Middle frontal gyrus (tissue), 1 donor: ENCODE data around the gene FAF1.
"Not testable (repeated sequence)": the region's sequence is repeated elsewhere in the genome, so short reads cannot be mapped to it uniquely, and the experiment has no call there.

Experiments
- DNase-seq: peaks from one replicate; pipeline ENCODE4 v3.0.0-alpha.2; 2015; ENCODE audit warnings: low spot score; ENCODE audit errors: extremely low spot score

Gene FAF1

GRCh38 chr1:50779801-50780200 is 180.3 kb downstream of the FAF1 start:
- no peak for DNase-seq

DNA sequence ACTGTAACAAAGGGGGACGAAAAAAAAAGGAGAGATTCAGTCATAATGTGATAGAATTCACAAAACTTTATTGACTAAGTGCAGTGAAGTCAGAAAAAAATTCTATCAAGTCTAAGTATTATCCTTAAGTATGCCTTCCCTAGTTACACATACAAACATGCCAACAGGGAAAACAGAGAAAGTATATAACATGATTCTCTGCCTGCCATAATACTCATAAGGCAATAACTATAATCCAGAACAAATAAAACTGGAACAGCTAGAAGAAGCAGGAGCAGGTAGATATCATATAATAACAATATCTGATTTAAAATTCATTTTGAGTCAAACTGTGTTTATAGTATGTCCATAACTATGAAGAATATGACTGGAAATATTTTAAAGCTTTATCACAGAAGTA is 184.3 kb downstream of the FAF1 start:
- no peak for DNase-seq

- peak; percentile 37 for DNase-seq
These were observed 185.2 kb downstream of the FAF1 start for GRCh38 chr1:50774759-50775351.

DNA sequence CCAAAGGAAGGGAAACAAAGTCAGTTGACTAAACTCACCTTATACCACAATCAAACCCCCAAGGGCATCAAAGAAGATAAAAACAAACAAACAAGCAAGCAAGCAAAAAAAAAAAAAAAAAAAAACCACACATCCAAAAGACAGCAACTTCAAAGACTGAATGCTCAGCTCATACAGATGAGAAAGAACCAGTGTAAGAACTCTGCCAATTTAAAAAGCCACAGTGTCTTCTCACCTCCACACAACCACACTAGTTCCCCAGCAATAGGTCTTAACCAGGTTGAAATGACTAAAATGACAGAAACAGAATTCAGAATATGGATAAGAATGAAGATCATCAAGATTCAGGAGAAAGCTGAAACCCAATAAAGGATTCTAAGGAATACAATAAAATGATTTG is 193.4 kb downstream of the FAF1 start:
- no peak for DNase-seq

GRCh38 chr1:50756543-50756942 is 203.5 kb downstream of the FAF1 start:
- DNase-seq = not testable (repeated sequence)

GRCh38 chr1:50754764-50755163 is 205.3 kb downstream of the FAF1 start:
- DNase-seq = not testable (repeated sequence)

GRCh38 chr1:50750021-50750619 is 209.9 kb downstream of the FAF1 start:
- no peak for DNase-seq

DNA sequence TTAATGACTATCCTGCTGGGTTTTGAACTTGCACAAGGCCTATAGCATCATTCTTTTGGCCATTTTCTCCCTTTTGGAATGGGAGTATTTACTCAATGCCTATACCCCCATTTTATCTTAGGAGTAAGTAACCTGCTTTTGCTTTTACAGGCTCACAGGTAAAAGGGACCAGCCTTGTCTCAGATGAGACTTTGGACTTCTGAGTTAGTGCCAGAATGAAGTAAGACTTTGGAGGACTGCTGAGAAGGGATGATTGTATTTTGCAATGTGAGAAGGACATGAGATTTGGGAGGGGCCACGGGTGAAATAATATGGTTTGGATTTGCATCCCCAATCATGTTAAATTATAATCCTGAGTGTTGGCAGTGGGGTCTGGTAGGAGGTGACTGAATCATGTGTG is 212.7 kb downstream of the FAF1 start:
- no peak for DNase-seq

- DNase-seq = no peak
These were observed 217.5 kb downstream of the FAF1 start for GRCh38 chr1:50742523-50742922.

DNA sequence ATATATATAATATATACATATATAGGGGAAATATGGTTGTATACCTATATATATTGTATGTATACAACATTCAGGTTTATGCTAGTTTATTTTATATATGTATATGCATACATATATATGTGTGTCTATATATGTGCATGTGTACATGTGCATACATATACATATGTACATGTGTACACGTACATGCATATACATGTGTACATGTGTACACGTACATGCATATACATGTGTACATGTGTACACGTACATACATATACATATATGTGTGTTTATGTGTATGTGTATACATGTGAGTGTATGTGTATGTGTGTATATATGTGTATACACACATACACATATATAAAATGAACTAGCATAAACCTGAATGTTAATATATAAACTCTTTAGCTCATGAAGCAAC is 220.9 kb downstream of the FAF1 start:
- DNase-seq = no peak

- peak; percentile 41 for DNase-seq
These were observed 224.6 kb downstream of the FAF1 start for GRCh38 chr1:50735443-50735842.

DNA sequence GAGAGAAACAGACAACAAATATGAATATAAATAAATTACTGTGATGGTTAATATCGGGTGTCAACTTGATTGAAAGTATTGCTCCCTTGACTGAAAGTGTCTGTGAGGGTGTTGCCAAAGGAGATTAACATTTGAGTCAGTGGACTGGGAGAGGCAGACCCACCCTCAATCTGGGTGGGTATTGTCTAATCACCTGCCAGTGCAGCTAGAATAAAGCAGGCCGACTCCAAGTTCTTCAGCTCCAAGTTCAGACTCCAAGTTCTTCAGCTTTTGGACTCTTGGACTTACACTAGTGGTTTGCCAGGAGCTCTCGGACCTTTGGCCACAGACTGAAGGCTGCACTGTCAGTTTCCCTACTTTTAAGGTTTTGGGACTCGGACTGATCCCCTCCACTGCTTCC is 232.5 kb downstream of the FAF1 start:
- not testable (repeated sequence) for DNase-seq

GRCh38 chr1:50724626-50725286 is 235.3 kb downstream of the FAF1 start:
- no peak for DNase-seq

DNA sequence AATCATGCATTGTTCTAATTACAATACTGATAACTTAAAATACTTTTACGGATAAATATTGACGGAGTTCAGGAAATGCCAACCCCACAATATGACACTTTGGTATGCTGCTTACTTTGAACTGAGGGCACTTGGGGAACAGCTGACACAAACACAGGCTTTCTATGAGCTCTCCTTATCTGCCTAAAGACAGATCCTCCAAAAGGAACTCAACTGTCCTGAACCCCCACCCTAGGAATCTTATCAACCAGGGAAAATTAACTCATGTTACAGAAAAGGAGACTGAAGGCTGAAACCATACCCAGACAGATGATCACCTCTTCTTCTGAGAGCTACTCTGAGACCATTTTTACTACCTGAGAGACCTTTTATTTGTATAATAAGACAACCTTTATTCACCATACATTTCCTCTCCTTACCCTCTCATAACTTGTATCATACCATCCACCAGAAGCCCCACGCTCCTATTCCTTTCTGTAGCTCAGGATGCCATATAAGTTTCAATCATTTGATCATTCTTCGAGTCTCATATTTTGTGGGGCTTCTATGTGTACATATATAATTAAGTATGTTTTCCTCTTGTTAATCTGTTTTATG is 239.5 kb downstream of the FAF1 start:
- no peak for DNase-seq

DNA sequence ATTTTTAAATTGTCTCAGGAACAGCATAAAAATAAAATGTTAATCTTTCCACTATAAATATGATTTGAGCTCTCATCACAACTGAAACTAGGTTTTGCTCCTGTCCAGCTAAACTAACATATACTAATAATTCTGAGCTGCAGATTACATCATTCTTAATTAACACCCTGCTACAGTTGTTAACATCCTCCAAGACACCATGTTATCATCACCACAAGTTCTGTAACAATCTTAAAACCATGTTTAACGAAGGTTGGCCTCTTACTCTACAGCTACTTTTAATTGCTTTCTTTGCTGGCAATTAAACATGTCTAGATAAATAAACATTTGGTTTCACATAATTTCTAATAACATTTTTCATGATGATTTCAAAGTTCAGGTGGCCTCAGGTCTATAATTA is 240.9 kb downstream of the FAF1 start:
- no peak for DNase-seq

GRCh38 chr1:50717327-50717726 is 242.7 kb downstream of the FAF1 start:
- DNase-seq = no peak

- not testable (repeated sequence) for DNase-seq
These were observed 243.6 kb downstream of the FAF1 start for GRCh38 chr1:50716455-50716854.

- no peak for DNase-seq
These were observed 250.0 kb downstream of the FAF1 start for GRCh38 chr1:50710099-50710498.

GRCh38 chr1:50707824-50708223 is 252.2 kb downstream of the FAF1 start:
- DNase-seq = no peak

- no peak for DNase-seq
These were observed 254.4 kb downstream of the FAF1 start for GRCh38 chr1:50705699-50706098.

DNA sequence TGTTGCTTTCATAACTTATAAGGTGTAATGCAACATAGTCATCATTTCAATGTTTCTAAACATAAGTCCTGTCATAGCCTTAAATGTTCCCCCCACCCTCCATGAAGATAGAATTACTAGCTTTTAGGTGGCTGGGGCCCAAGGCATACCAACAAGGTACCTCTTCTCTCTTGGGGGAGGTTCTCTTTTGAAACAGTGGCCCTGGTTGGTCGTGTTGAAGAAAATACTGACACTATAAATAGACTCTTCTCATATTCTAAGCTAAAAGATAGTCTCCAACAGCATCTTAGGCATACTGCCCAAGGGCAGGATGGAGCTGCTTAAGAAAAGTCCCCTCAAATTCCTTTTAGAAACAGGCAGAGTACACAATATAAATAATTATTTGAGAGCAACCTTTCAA is 255.0 kb downstream of the FAF1 start:
- no peak for DNase-seq

DNA sequence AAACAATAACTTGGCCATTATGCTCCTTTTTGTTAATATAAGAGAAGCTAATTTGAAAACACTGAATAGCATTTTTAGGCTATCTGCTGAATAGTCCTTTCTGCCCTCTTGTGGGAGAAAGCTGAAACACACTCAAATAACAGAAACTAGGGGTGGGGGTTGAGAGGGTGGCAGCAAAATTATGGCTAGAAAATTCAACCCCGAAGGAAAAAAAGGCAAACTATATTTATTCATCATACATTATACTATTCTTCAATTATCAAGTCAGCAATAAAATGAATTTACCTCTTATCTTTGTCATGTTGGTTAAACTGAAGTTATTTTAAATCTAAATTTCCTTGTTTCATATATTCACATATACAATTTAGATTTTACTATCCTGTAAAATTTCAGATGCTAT is 255.9 kb downstream of the FAF1 start:
- DNase-seq = no peak

DNA sequence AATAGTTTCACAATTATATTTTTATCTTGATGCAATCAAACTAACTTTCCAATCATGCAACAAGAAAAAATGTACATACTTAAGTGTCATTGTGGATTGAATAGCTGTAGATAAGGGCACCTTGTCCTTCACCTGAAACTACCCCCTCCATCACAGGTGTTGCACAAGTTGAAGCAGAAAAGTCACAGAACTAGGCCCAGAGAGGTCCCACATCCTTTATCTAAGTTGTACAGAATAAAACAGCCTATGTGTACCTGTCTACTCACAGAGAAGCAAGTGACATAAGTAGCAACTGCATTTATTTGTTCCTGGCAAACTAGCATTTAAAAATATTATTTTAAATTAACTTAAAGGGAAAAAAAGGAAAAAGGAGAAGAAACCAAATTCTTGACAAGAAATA is 256.8 kb downstream of the FAF1 start:
- no peak for DNase-seq
